Astrocyte (in vitro differentiated cells and primary cell): ENCODE measurements around the gene TRMT11. TPM values are rescaled to one million over a fixed set of nuclear protein-coding genes. Genes with fewer than 3 reads are reported as not detected.

Source experiments
- DNase-seq: peaks from one replicate; pipeline ENCODE4 v3.0.0-alpha.2; 2010; ENCODE audit warnings: low read depth
- FAIRE-seq: peaks from 2 replicates; lab custom pipeline; 2011; peaks lifted over from hg19 to GRCh38; lab: Jason Lieb, UNC
- H2AFZ ChIP-seq: 2 replicates; pipeline ENCODE4 v1.6.0; 2012; ENCODE audit warnings: low read depth, low read length, inconsistent platforms
- H3K27ac ChIP-seq: 2 replicates; pipeline ENCODE4 v1.5.1; 2011; ENCODE audit warnings: low read depth, low read length, inconsistent platforms
- H3K27me3 ChIP-seq: 2 replicates; pipeline ENCODE4 v1.6.0; 2011; ENCODE audit warnings: low read length, inconsistent platforms; ENCODE audit not compliant: insufficient read depth
- H3K36me3 ChIP-seq: 2 replicates; pipeline ENCODE4 v1.5.1; 2011; ENCODE audit warnings: low read length, inconsistent platforms; ENCODE audit not compliant: insufficient read depth
- H3K4me1 ChIP-seq: 2 replicates; pipeline ENCODE4 v1.5.1; 2011; ENCODE audit warnings: low read length, inconsistent platforms; ENCODE audit not compliant: insufficient read depth
- H3K4me2 ChIP-seq: 2 replicates; pipeline ENCODE4 v1.6.0; 2012; ENCODE audit warnings: low read length, inconsistent platforms
- H3K4me3 ChIP-seq: 2 replicates; pipeline ENCODE4 v1.5.1; 2011; ENCODE audit warnings: low read depth, mild to moderate bottlenecking, low read length, inconsistent platforms; ENCODE audit not compliant: insufficient read depth
- H3K79me2 ChIP-seq: 2 replicates; pipeline ENCODE4 v1.6.0; 2012; ENCODE audit warnings: mild to moderate bottlenecking, low read length, inconsistent platforms; ENCODE audit not compliant: insufficient read depth
- H3K9ac ChIP-seq: 2 replicates; pipeline ENCODE4 v1.6.0; 2012; ENCODE audit warnings: mild to moderate bottlenecking, low read length, inconsistent platforms
- H3K9me3 ChIP-seq: 2 replicates; pipeline ENCODE4 v1.5.1; 2012; ENCODE audit warnings: low read depth, mild to moderate bottlenecking, low read length, inconsistent platforms; ENCODE audit not compliant: insufficient read depth
- H4K20me1 ChIP-seq: 2 replicates; pipeline ENCODE4 v1.6.0; 2012; ENCODE audit warnings: low read length, inconsistent platforms; ENCODE audit not compliant: insufficient read depth
- H3K27ac Mint-ChIP-seq: one replicate; pipeline ENCODE4 v1.8.0; 2021; ENCODE audit warnings: mild to moderate bottlenecking, mixed read lengths; ENCODE audit not compliant: unreplicated experiment
- H3K27me3 Mint-ChIP-seq: one replicate; pipeline ENCODE4 v1.8.0; 2021; ENCODE audit warnings: low read depth, mixed read lengths; ENCODE audit not compliant: unreplicated experiment
- H3K36me3 Mint-ChIP-seq: one replicate; pipeline ENCODE4 v1.8.0; 2021; ENCODE audit warnings: low read depth, mixed read lengths; ENCODE audit not compliant: unreplicated experiment
- H3K4me1 Mint-ChIP-seq: one replicate; pipeline ENCODE4 v1.8.0; 2021; ENCODE audit warnings: low read depth, mixed read lengths; ENCODE audit not compliant: unreplicated experiment
- H3K4me3 Mint-ChIP-seq: one replicate; pipeline ENCODE4 v1.8.0; 2021; ENCODE audit warnings: mild to moderate bottlenecking, moderate library complexity, mixed read lengths; ENCODE audit not compliant: unreplicated experiment
- H3K9me3 Mint-ChIP-seq: one replicate; pipeline ENCODE4 v1.8.0; 2021; ENCODE audit warnings: mild to moderate bottlenecking, mixed read lengths; ENCODE audit not compliant: unreplicated experiment
- CTCF ChIP-seq: IDR thresholded peaks from 2 replicates; pipeline ENCODE4 v1.5.1; 2011; ENCODE audit warnings: low read depth, mild to moderate bottlenecking, inconsistent platforms, low read length, moderate library complexity; ENCODE audit not compliant: insufficient read depth
- EZH2 ChIP-seq: IDR thresholded peaks from 2 replicates; pipeline ENCODE4 v1.6.1; 2012; ENCODE audit warnings: mild to moderate bottlenecking, low read length, inconsistent platforms; ENCODE audit not compliant: insufficient read depth
- total RNA-seq: library from RNA; stranded (reverse); gene quantifications from 2 replicates; pipeline ENCODE4 v1.2.1, GENCODE V29; 2021

Gene TRMT11
- total RNA-seq, 1 donor from 2014 or later, result 18.2 TPM

GRCh38 chr6:126067073-126067472 is 80.7 kb downstream of the TRMT11 start:
- no peak overlapping the region for H2AFZ ChIP-seq
- H3K9ac ChIP-seq, result no peak overlapping the region
- H3K79me2 ChIP-seq, result no peaks in the 10 kb centered on the region
- no peak overlapping the region for H3K27ac ChIP-seq
- FAIRE-seq, result no peak
- TF ChIP-seq EZH2 (no peak), CTCF (no peak)
- H4K20me1 ChIP-seq, result no peaks in the 10 kb centered on the region
- no peaks in the 10 kb centered on the region for H3K9me3 ChIP-seq
- peaks cover 7% of the 10 kb centered on the region for H3K4me1 ChIP-seq
- H3K4me1 Mint-ChIP-seq, result peaks cover 23% of the 10 kb centered on the region
- no peaks in the 10 kb centered on the region for H3K27me3 ChIP-seq
- no peak overlapping the region for H3K4me3 Mint-ChIP-seq
- peaks cover 5% of the 10 kb centered on the region for H3K36me3 Mint-ChIP-seq
- no peak for DNase-seq
- no peak overlapping the region for H3K27ac Mint-ChIP-seq
- no peak overlapping the region for H3K4me3 ChIP-seq
- no peak overlapping the region for H3K4me2 ChIP-seq
- H3K36me3 ChIP-seq, result no peaks in the 10 kb centered on the region
- H3K9me3 Mint-ChIP-seq, result no peaks in the 10 kb centered on the region
- no peaks in the 10 kb centered on the region for H3K27me3 Mint-ChIP-seq

GRCh38 chr6:126069449-126069848 is 83.1 kb downstream of the TRMT11 start:
- TF ChIP-seq CTCF (no peak), EZH2 (no peak)
- Histone ChIP-seq H3K9me3 (no peaks in the 10 kb centered on the region), H3K27ac (no peak overlapping the region), H4K20me1 (no peaks in the 10 kb centered on the region), H3K27me3 (no peaks in the 10 kb centered on the region), H3K9ac (no peak overlapping the region), H3K4me3 (no peak overlapping the region), H3K4me2 (no peak overlapping the region), H3K4me1 (no peaks in the 10 kb centered on the region), H3K79me2 (no peaks in the 10 kb centered on the region), H3K36me3 (no peaks in the 10 kb centered on the region), H2AFZ (no peak overlapping the region)
- FAIRE-seq, result no peak
- Mint-ChIP-seq H3K27me3 (no peaks in the 10 kb centered on the region), H3K36me3 (peaks cover 5% of the 10 kb centered on the region), H3K4me1 (peaks cover 8% of the 10 kb centered on the region), H3K27ac (no peak overlapping the region), H3K4me3 (no peak overlapping the region), H3K9me3 (no peaks in the 10 kb centered on the region)
- DNase-seq, result no peak

GRCh38 chr6:126071000-126071647 is 84.8 kb downstream of the TRMT11 start:
- Histone ChIP-seq H3K4me3 (no peak overlapping the region), H3K27ac (no peak overlapping the region), H3K79me2 (no peaks in the 10 kb centered on the region), H3K36me3 (no peaks in the 10 kb centered on the region), H3K4me2 (no peak overlapping the region), H4K20me1 (no peaks in the 10 kb centered on the region), H3K4me1 (no peaks in the 10 kb centered on the region), H2AFZ (no peak overlapping the region), H3K27me3 (no peaks in the 10 kb centered on the region), H3K9me3 (no peaks in the 10 kb centered on the region), H3K9ac (no peak overlapping the region)
- Mint-ChIP-seq H3K4me3 (no peak overlapping the region), H3K4me1 (peaks cover 2% of the 10 kb centered on the region), H3K27ac (no peak overlapping the region), H3K36me3 (peaks cover 1% of the 10 kb centered on the region), H3K27me3 (no peaks in the 10 kb centered on the region), H3K9me3 (no peaks in the 10 kb centered on the region)
- DNase-seq (no peak), FAIRE-seq (no peak)
- TF ChIP-seq EZH2, result no peak
- no peak for TF ChIP-seq CTCF
